GM10266 (cell line): Measurements from ENCODE around the gene FMNL1.

Experiments
- DNase-seq: peaks from one replicate; pipeline ENCODE4 v3.0.0; 2012; ENCODE audit errors: extremely low spot score
- TF ChIP-seq, protein P1 (sequence below): IDR thresholded peaks from 2 replicates; pipeline ENCODE4 v1.5.1; 2012; ENCODE audit warnings: mild to moderate bottlenecking, low read depth; ENCODE audit not compliant: control insufficient read depth, insufficient read depth; ENCODE audit errors: missing control alignments

FMNL1 gene

DNA sequence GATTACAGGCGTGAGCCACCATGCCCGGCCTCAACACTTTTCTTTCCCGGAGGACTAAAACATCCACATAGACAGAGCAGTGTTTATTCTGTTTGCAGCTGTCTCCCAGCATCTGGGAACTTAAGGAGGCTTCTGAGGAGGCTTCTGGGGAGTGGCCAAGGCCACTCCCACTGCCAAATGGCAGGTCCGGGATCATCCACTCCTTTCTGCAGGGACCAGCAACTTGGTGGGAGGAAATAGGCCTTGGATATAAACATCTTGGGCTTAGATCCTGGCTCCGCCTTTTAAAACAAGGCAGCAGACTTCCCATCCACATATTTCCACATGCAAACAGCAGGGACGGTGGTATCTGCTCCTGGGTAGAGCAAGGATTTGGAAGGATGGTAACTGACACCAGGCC lies 54.3 kb downstream of the FMNL1 start:
- TF ChIP-seq, protein P1, sequence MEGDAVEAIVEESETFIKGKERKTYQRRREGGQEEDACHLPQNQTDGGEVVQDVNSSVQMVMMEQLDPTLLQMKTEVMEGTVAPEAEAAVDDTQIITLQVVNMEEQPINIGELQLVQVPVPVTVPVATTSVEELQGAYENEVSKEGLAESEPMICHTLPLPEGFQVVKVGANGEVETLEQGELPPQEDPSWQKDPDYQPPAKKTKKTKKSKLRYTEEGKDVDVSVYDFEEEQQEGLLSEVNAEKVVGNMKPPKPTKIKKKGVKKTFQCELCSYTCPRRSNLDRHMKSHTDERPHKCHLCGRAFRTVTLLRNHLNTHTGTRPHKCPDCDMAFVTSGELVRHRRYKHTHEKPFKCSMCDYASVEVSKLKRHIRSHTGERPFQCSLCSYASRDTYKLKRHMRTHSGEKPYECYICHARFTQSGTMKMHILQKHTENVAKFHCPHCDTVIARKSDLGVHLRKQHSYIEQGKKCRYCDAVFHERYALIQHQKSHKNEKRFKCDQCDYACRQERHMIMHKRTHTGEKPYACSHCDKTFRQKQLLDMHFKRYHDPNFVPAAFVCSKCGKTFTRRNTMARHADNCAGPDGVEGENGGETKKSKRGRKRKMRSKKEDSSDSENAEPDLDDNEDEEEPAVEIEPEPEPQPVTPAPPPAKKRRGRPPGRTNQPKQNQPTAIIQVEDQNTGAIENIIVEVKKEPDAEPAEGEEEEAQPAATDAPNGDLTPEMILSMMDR = no peak
- no peak for DNase-seq

DNA sequence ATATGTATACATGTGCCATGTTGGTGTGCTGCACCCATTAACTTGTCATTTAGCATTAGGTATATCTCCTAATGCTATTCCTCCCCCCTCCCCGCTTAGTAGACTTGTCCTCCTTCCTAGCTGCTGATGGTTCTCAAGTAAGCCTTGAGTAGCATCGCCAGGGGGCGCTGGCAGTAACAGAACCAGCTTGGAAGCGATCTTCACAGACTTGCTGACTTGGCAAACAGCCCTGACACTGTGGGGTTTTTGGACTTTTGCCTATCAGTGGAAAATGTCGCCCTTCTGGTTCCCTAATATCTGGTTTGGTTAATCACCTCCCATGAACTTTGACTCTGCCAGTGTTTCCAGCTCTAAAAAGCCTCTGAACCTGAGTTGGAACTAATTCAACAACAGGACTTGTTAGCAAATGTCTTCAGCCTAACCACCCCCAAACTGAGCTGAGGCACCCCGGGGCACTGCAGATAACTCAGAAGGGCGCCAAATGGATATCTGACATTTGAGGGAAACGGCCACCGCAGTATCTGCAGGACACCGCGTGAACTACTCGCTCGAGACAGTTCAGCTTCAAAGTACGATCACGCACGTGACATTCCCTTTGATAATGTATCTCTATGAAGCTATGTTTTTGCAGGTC lies 55.6 kb downstream of the FMNL1 start:
- TF ChIP-seq, protein P1 = peak; percentile 82
- peak; percentile 80 for DNase-seq

DNA sequence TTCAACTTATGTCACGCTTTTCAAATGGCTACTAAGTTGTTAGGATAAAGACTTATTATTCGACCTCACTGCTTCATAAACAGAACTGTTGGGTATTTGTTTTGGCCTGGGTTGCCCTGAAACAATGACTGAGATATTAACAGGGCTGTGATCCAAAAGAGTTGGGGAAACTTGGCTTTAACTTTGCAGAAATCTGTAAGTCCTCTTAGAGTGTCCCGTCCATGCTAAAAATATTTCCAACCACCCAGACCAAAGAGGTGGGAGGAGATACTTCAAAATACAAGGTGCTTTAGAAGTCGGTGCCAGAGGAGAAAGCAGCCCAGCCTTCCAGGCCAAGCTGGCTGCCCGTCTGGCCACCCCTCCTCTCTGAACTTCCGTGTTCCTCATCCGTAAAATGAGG lies 56.3 kb downstream of the FMNL1 start:
- TF ChIP-seq, protein P1 = no peak
- DNase-seq = no peak

DNA sequence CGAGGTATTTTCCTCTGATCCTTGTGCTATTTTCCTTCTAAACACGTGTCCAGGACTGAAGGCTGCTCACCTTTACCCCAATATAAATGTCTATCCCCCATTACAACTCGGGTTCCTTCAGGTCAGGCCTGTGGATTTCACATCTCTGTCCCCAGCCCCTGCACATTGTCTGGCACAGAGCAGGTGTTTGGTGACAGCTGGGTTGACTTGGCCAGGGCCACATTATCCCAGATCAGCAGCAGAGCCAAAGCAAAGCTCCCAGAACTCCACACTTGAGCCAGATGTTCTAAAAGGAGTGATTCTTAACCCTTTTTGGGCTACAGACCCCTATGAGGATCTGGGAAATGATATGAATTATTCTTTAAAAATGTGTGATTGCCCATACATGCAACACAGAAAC lies 58.2 kb downstream of the FMNL1 start:
- no peak for DNase-seq
- TF ChIP-seq, protein P1 = no peak

DNA sequence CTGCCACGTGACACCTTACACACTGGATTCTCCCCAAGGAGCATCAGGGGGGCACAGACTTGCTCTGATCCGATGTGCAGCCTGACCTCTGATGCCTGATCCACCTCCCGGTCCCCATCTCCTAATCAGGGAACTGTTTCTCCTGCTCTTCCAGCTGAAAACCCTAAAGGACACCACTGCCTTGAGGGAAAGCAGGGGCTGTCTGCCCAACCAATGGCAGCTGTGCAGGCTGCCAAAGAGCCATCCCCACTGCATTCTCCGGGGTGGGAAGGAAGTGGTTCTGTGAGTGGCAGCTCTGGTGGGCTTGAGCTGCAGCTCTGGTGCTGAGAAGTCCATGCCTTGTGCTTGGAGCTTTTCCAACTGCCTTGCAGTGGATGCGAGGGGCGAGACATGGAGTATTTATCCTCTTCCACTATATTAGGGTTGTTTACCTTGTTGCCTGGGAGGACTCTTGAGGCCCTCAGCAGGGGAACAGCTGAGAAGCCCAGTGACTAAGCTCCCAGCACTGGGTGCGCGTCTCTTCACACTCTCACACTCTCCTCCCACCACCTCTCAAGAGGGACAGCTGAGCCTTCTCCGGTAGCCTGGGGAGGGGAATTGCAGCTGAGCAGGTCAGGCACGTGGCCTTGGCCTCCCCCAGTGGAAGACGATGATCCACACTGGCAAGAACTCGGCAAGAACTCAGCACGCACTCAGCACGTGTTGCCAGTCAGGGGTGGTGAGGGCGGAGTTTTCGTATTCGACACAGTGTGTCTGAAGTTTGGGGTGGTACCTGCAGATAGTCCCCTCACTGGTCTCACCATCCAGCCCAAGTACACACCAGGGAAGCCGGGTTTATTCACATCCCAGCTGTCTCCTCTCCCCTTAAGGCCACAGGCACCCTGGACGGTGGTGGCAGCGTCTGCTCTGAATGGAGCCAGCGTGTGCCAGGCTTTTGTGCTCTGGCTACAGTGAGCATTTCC lies 61.3 kb downstream of the FMNL1 start:
- TF ChIP-seq, protein P1 = no peak
- no peak for DNase-seq

DNA sequence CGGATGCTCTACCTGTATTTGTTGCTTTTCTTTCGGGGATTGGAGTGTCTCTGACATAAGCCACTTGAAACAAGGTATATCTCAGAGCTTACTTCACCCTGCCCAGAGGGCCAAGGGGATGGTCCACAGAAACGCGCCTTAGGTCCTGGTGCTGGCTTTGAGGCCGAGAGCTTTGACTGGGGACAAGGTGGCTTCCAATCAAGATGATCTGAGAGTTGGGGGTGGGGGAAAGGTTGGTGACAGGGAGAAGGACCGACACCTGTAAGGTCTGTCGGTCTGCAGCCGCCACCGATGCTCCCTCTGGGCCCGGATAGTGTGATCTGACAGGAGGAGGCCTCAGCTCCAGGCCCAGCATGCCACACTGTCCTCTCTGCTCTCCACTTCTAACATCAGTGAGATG lies 62.0 kb downstream of the FMNL1 start:
- DNase-seq = no peak
- TF ChIP-seq, protein P1 = no peak
